Measurements from ENCODE around the gene MEFV.

DNA sequence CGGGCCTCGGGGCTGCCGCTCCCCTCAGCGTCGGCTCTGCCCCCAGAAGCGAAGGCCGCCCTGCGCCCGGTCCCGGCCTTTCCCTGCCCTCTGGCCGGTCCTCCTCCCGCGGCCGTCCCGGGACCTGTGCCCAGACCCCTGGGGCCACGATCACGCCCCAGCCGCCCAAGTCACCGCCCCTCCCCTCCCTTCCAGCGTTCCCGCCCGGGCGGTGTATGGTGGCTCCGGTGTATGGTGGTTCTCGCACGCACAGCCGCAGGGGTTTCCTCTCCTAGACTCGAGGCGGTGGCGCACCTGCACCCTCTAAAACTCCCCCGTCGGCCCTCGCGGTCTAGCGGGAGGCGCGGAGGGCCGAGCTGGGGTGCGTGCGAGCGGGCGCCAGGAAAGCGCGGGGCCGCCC lies 38.8 kb upstream of the MEFV start:
- TF ChIP-seq, protein P1, sequence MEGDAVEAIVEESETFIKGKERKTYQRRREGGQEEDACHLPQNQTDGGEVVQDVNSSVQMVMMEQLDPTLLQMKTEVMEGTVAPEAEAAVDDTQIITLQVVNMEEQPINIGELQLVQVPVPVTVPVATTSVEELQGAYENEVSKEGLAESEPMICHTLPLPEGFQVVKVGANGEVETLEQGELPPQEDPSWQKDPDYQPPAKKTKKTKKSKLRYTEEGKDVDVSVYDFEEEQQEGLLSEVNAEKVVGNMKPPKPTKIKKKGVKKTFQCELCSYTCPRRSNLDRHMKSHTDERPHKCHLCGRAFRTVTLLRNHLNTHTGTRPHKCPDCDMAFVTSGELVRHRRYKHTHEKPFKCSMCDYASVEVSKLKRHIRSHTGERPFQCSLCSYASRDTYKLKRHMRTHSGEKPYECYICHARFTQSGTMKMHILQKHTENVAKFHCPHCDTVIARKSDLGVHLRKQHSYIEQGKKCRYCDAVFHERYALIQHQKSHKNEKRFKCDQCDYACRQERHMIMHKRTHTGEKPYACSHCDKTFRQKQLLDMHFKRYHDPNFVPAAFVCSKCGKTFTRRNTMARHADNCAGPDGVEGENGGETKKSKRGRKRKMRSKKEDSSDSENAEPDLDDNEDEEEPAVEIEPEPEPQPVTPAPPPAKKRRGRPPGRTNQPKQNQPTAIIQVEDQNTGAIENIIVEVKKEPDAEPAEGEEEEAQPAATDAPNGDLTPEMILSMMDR (IDR thresholded peaks at IDR 0.05) = no peak
- no peak for TF ChIP-seq POLR2AphosphoS5 (IDR thresholded peaks at IDR 0.05; ENCODE audit: low read depth, low read length)
